ENCODE results near the gene SH3RF2. TPM values are rescaled to one million over a fixed set of nuclear protein-coding genes. Genes with fewer than 3 reads are reported as not detected.
"Not testable (repeated sequence)": the region's sequence is repeated elsewhere in the genome, so short reads cannot be mapped to it uniquely, and the experiment has no call there.

SH3RF2 gene
- total RNA-seq, 2 experiments from 2014 or later: not detected

DNA sequence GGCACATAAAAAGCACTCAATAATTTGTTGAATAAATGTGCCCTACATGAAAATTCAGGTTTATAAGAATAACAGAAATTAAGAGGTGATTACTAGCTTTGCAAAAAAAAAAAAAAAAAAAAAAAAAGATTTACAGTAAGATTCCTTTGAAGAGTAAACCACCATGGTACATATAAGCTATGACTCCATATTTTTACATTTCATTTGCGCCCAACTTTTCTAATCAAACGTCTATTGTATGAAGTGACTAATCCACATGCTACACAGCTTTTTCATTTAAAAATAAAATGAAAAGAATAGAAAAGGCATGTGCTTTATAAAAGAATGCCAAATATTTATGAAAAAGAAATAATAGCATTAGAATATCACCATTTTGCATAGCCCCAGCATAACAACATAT lies 169.1 kb downstream of the SH3RF2 start, which contains the start of gene PLAC8L1:
TSS of gene PLAC8L1 (minus strand) at position 101 of the 400 bp plus-strand sequence. CDS start 1,266 bp downstream, outside the sequence.
- no peaks in the 10 kb centered on the region for H3K27me3 Mint-ChIP-seq
- intact Hi-C loops (cut with micrococcal nuclease): no loop called here
- no peak within 1 kb of the TSS for H3K4me3 Mint-ChIP-seq
- H3K4me1 Mint-ChIP-seq (ENCODE audit: low read depth): peaks cover 3% of the 10 kb centered on the region
- no peaks in the 10 kb centered on the region for H3K9me3 Mint-ChIP-seq
- CTCF ChIA-PET: no interaction called here
- TF ChIP-seq, protein P1, sequence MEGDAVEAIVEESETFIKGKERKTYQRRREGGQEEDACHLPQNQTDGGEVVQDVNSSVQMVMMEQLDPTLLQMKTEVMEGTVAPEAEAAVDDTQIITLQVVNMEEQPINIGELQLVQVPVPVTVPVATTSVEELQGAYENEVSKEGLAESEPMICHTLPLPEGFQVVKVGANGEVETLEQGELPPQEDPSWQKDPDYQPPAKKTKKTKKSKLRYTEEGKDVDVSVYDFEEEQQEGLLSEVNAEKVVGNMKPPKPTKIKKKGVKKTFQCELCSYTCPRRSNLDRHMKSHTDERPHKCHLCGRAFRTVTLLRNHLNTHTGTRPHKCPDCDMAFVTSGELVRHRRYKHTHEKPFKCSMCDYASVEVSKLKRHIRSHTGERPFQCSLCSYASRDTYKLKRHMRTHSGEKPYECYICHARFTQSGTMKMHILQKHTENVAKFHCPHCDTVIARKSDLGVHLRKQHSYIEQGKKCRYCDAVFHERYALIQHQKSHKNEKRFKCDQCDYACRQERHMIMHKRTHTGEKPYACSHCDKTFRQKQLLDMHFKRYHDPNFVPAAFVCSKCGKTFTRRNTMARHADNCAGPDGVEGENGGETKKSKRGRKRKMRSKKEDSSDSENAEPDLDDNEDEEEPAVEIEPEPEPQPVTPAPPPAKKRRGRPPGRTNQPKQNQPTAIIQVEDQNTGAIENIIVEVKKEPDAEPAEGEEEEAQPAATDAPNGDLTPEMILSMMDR (IDR thresholded peaks at IDR 0.05): no peak
- ATAC-seq (no peak), DNase-seq (no peak)
- POLR2A ChIA-PET: no interaction called here
- H3K27ac Mint-ChIP-seq: no peak within 1 kb of the TSS
- H3K36me3 Mint-ChIP-seq (ENCODE audit: low read depth): peaks cover 6% of the 10 kb centered on the region

DNA sequence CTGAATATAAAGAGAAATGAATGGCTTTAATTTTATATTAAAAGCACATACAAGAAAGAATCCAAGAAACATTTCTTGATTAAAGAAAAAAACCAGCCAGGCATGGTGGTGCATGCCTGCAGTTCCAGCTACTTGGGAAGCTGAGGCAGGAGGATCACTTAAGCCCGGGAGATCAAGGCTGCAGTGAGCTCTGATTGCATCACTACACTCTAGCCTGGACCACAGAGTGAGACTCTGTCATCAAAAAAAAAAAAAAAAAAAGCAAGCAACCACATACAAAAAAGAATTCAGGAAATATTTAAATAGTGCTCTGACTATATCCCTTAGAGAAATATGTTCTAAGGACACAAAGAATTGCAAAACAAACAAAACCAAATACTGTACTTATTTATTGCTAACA lies 171.5 kb downstream of the SH3RF2 start:
- TF ChIP-seq, protein P1 (IDR thresholded peaks at IDR 0.05): no peak
- Mint-ChIP-seq H3K4me1 (ENCODE audit: low read depth) (peaks cover 3% of the 10 kb centered on the region), H3K27ac (no peak overlapping the region), H3K9me3 (no peaks in the 10 kb centered on the region), H3K27me3 (no peaks in the 10 kb centered on the region), H3K36me3 (ENCODE audit: low read depth) (peaks cover 9% of the 10 kb centered on the region), H3K4me3 (no peak overlapping the region)
- intact Hi-C loops (cut with micrococcal nuclease): no loop called here
- POLR2A ChIA-PET: no interaction called here
- ATAC-seq: no peak
- DNase-seq: no peak
- CTCF ChIA-PET: no interaction called here

DNA sequence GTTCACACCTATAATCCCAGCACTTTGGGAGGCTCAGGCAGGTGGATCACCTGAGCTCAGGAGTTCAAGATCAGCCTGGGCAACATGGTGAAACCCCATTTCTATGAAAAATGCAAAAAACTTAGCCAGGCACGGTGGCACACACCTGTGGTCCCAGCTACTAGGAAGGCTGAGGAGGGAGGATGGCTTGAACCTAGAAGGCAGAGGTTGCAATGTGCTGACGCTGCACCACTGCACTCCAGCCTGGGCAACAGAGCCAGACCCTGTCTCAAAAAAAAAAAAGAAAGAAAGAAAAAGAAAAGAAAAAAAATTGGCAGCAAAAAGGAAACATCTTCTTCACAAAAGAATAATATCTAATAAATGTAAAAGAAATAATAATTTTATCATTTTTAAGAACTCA lies 172.5 kb downstream of the SH3RF2 start:
- DNase-seq; ATAC-seq; H3K27ac Mint-ChIP-seq; intact Hi-C loops (cut with micrococcal nuclease); H3K9me3 Mint-ChIP-seq; H3K4me1 Mint-ChIP-seq (ENCODE audit: low read depth); H3K27me3 Mint-ChIP-seq; H3K4me3 Mint-ChIP-seq: not testable (repeated sequence)
- CTCF ChIA-PET: interaction anchor here (0.6 kb wide), 1 partner anchor 312 kb away, joined by 3 read pairs; no protein-coding TSS in a partner anchor
- POLR2A ChIA-PET: interaction anchor here (0.7 kb wide), 1 partner anchor 11 kb away, joined by 3 read pairs; no protein-coding TSS in a partner anchor
- H3K36me3 Mint-ChIP-seq (ENCODE audit: low read depth): peaks cover 13% of the 10 kb centered on the region

DNA sequence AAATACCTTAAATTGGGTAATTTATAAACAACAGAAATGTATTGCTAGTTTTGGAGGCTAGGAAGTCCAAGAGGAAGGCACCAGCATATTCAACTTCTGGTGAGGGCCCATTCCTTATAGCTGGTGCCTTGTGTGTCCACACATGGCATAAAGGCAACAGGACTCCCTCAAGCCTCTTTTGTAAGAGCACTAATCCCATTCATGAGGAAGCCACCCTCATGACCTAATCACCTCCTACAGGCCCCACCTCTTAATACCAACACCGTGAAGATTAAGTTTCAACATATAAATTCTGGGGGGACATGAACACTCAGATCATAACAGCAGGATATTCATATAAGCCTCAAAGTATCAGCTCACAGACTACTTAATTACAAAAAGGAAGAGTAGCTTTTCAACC lies 173.0 kb downstream of the SH3RF2 start:
- no peaks in the 10 kb centered on the region for H3K9me3 Mint-ChIP-seq
- CTCF ChIA-PET: interaction anchor here (0.6 kb wide), 1 partner anchor 311 kb away, joined by 3 read pairs; no protein-coding TSS in a partner anchor
- H3K27ac Mint-ChIP-seq: no peak overlapping the region
- H3K4me3 Mint-ChIP-seq: no peak overlapping the region
- DNase-seq: no peak
- POLR2A ChIA-PET: no interaction called here
- no peak for ATAC-seq
- no peaks in the 10 kb centered on the region for H3K27me3 Mint-ChIP-seq
- TF ChIP-seq, protein P1 (IDR thresholded peaks at IDR 0.05): no peak
- H3K4me1 Mint-ChIP-seq (ENCODE audit: low read depth): peaks cover 3% of the 10 kb centered on the region
- intact Hi-C loops (cut with micrococcal nuclease): no loop called here
- H3K36me3 Mint-ChIP-seq (ENCODE audit: low read depth): peaks cover 14% of the 10 kb centered on the region

DNA sequence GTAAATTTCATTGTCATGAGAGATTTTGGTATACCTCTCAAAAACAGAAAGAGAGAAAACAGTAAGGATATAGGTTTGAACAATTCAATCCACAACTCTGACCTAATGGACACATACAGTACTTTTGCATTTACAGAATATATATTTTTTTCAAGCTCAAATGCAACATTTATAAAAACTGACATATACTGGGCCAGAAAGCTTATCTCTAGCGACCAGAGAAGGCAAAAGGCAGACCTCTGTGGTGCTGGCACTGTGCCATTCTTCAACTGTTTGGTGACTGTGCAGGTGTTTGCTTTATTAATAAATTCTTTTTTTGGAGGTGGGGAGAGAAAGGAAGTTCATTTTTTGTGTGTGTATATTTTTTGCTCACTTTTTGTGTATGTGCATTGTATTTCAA lies 175.0 kb downstream of the SH3RF2 start:
- ChIA-PET CTCF (interaction anchor here (0.7 kb wide), 1 partner anchor 31 kb away, joined by 3 read pairs; no protein-coding TSS in a partner anchor), POLR2A (no interaction called here)
- DNase-seq (no peak), ATAC-seq (no peak)
- no peak overlapping the region for H3K27ac Mint-ChIP-seq
- intact Hi-C loops (cut with micrococcal nuclease): no loop called here
- TF ChIP-seq, protein P1 (IDR thresholded peaks at IDR 0.05): no peak
- H3K4me3 Mint-ChIP-seq: no peak overlapping the region
- peaks cover 12% of the 10 kb centered on the region for H3K36me3 Mint-ChIP-seq (ENCODE audit: low read depth)
- peaks cover 3% of the 10 kb centered on the region for H3K4me1 Mint-ChIP-seq (ENCODE audit: low read depth)
- H3K9me3 Mint-ChIP-seq: no peaks in the 10 kb centered on the region
- H3K27me3 Mint-ChIP-seq: no peaks in the 10 kb centered on the region

All from activated CD8-positive, alpha-beta T cell treated with anti-CD3 and anti-CD28 coated beads for 36 hours (primary cell).